HepG2 (cell line): ENCODE data around the gene FAM181A. TPM values are rescaled to one million over a fixed set of nuclear protein-coding genes. Genes with fewer than 3 reads are reported as not detected.

Experiments
- FOXP1 ChIP-seq, 2 experiments: fragments of 450-650 bp in 1 of 2; IDR thresholded peaks; 2 replicates each; pipeline ENCODE4 v1.6.1; 2017 to 2018; ENCODE audit warnings: antibody characterized with exemption in 1 of 2
- GPN1 ChIP-seq: sonication (generic); formaldehyde crosslinking; IDR thresholded peaks from 2 replicates; pipeline ENCODE4 v1.5.1; 2020; ENCODE audit warnings: missing genetic modification reagents, borderline replicate concordance
- HCFC1 ChIP-seq: fragments of 150-350 bp; IDR thresholded peaks from 2 replicates; pipeline ENCODE4 v1.6.1; 2014; ENCODE audit warnings: low read depth, low read length
- MAFF ChIP-seq: IDR thresholded peaks from 2 replicates; pipeline ENCODE4 v1.6.1; 2011; ENCODE audit warnings: low read depth, low read length, improper control_type of control experiment
- MATR3 ChIP-seq: sonication (generic); formaldehyde crosslinking; IDR thresholded peaks from 2 replicates; pipeline ENCODE4 v1.4.0; 2020; ENCODE audit warnings: missing genetic modification reagents
- POLR2AphosphoS5 ChIP-seq: IDR thresholded peaks from 2 replicates; pipeline ENCODE4 v1.6.1; 2012; ENCODE audit warnings: low read depth, low read length
- PPARG ChIP-seq: conservative IDR thresholded peaks from 2 replicates; pipeline ENCODE4 v1.6.1; 2016; ENCODE audit warnings: missing biosample characterization, missing genetic modification reagents
- TBL1XR1 ChIP-seq: fragments of 150-350 bp; IDR thresholded peaks from 2 replicates; pipeline ENCODE4 v1.6.1; 2014; ENCODE audit warnings: borderline replicate concordance, low read length; ENCODE audit not compliant: partially characterized antibody
- TOPORS ChIP-seq: sonication (generic); formaldehyde crosslinking; IDR thresholded peaks from 2 replicates; pipeline ENCODE4 v1.8.0; 2023; ENCODE audit warnings: mild to moderate bottlenecking, missing genetic modification reagents
- ZNF17 ChIP-seq: sonication (generic); formaldehyde crosslinking; IDR thresholded peaks from 2 replicates; pipeline ENCODE4 v1.5.0; 2020; ENCODE audit warnings: mild to moderate bottlenecking, missing genetic modification reagents
- ZNF550 ChIP-seq: sonication (generic); formaldehyde crosslinking; IDR thresholded peaks from 2 replicates; pipeline ENCODE4 v1.4.0; 2020; ENCODE audit warnings: mild to moderate bottlenecking, missing genetic modification reagents, borderline replicate concordance
- polyA plus RNA-seq, 8 experiments: library from polyadenylated mRNA; depleted of rRNA in 3 of 8; stranded (reverse) in 7 of 8; unstranded in 1 of 8; fragments of >200 nt; fragmentation: Illumina TruSeq in 4 of 8; extraction: Trizol in 4 of 8; gene quantifications; 2 replicates each; pipeline versions ENCODE4 v1.2.1 to v1.2.3, GENCODE V29; 2011 to 2016; ENCODE audit warnings: low read depth in 4 of 8, missing spikeins in 1 of 8, mixed read lengths in 1 of 8; ENCODE audit not compliant: insufficient read depth in 1 of 8
- total RNA-seq, 5 experiments: library from RNA; depleted of rRNA; stranded (reverse); fragments of >200 nt; fragmentation: Illumina TruSeq; extraction: Trizol; gene quantifications; 2 replicates each; pipeline ENCODE4 v1.2.3, GENCODE V29; 2016; ENCODE audit warnings: low read depth in 1 of 5
- TF ChIP-seq, protein P1 (sequence below): sonication (generic); formaldehyde crosslinking; IDR thresholded peaks from 2 replicates; pipeline ENCODE4 v1.8.0; 2022; ENCODE audit warnings: missing genetic modification reagents, mild to moderate bottlenecking, inconsistent platforms, borderline replicate concordance
- TF ChIP-seq, protein P2 (sequence below), 2 experiments: fragments of 450-650 bp in 1 of 2; sonication (generic) in 1 of 2; formaldehyde crosslinking in 1 of 2; IDR thresholded peaks; 2 replicates each; pipeline versions ENCODE4 v1.6.1 to v1.8.0; 2016 to 2022; ENCODE audit warnings: antibody characterized with exemption in 1 of 2, mild to moderate bottlenecking in 1 of 2, missing genetic modification reagents in 1 of 2
- TF ChIP-seq, protein P3 (sequence below): sonication (generic); formaldehyde crosslinking; IDR thresholded peaks from 2 replicates; pipeline ENCODE4 v1.8.1; 2022; ENCODE audit warnings: mild to moderate bottlenecking, missing genetic modification reagents
- TF ChIP-seq, protein P4 (sequence below): sonication (generic); formaldehyde crosslinking; IDR thresholded peaks from 2 replicates; pipeline ENCODE4 v1.4.0; 2020; ENCODE audit warnings: missing genetic modification reagents

FAM181A gene
- total and polyA plus RNA-seq, 2 of the 13 experiments (the other 11 are each of a cell fraction or from before 2014, with no cell fraction given), result 1.1 to 1.5 TPM

DNA sequence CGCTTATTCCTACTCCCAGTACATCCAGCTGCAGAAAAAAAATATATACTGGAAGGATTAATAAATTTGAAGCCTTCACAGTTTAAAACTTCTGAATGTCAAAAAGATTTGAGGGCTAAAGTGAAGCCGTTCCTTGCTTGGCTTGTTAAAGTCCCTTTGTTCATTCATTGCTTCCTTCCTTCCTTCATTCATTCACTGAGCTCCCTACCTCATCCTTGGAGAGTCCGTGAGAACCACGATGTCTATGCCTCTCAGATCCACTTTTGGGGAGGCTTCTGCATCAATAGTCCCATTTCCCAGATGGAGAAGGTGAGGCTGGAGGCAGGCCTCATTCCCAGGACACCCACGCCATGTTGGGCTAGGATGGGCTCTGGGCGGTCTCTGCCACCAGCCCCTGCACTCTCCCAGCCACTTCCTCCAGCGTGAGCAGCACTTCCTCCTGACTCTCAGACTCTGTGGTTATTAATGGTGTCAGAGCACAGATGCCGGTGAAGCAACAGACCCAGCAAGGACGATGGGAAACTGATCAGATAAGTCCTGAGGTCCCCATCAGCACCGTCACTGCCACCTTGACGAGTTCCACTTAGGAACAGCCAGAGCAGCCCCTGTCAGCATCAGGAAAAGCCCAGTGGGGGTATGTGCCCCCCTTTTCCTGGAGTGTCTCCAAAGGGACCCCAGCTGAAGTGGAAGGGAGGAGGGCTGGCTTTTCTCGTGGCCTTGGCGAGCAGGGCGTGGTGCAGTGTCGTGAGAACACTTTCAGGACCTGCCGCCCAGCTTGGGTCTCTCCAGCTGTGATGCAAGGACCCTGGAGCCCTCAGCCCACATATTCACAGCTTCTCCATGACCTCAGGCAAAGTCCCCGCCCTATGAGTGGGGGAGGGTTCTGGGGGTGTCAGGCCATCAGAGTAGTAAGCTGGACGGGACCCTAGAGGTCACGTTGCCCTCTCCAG is 28.0 kb downstream of the FAM181A start (continued):
- TF ChIP-seq, protein P1, sequence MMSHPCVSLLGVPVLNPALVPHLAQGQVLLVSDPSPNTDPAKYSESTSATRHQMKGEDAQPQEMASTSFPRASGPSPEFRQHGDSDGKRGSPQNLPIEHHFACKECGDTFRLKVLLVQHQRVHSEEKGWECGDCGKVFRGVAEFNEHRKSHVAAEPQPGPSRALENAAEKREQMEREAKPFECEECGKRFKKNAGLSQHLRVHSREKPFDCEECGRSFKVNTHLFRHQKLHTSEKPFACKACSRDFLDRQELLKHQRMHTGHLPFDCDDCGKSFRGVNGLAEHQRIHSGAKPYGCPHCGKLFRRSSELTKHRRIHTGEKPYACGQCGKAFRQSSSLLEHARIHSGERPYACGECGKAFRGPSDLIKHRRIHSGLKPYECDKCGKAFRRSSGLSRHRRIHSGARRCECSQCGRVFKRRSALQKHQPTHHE, result no peak
- no peak for TF ChIP-seq ZNF550 (CRISPR knock-in tag)
- no peak for TF ChIP-seq TBL1XR1
- no peak for TF ChIP-seq ZNF17 (CRISPR knock-in tag)
- no peak for TF ChIP-seq TOPORS (CRISPR knock-in tag)
- TF ChIP-seq PPARG (CRISPR knock-in tag), result no peak
- TF ChIP-seq, protein P2, sequence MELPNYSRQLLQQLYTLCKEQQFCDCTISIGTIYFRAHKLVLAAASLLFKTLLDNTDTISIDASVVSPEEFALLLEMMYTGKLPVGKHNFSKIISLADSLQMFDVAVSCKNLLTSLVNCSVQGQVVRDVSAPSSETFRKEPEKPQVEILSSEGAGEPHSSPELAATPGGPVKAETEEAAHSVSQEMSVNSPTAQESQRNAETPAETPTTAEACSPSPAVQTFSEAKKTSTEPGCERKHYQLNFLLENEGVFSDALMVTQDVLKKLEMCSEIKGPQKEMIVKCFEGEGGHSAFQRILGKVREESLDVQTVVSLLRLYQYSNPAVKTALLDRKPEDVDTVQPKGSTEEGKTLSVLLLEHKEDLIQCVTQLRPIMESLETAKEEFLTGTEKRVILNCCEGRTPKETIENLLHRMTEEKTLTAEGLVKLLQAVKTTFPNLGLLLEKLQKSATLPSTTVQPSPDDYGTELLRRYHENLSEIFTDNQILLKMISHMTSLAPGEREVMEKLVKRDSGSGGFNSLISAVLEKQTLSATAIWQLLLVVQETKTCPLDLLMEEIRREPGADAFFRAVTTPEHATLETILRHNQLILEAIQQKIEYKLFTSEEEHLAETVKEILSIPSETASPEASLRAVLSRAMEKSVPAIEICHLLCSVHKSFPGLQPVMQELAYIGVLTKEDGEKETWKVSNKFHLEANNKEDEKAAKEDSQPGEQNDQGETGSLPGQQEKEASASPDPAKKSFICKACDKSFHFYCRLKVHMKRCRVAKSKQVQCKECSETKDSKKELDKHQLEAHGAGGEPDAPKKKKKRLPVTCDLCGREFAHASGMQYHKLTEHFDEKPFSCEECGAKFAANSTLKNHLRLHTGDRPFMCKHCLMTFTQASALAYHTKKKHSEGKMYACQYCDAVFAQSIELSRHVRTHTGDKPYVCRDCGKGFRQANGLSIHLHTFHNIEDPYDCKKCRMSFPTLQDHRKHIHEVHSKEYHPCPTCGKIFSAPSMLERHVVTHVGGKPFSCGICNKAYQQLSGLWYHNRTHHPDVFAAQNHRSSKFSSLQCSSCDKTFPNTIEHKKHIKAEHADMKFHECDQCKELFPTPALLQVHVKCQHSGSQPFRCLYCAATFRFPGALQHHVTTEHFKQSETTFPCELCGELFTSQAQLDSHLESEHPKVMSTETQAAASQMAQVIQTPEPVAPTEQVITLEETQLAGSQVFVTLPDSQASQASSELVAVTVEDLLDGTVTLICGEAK (IDR thresholded peaks at IDR 0.05), result no peak
- TF ChIP-seq, protein P2 (CRISPR knock-in tag; IDR thresholded peaks at IDR 0.05), result no peak
- TF ChIP-seq, protein P3, sequence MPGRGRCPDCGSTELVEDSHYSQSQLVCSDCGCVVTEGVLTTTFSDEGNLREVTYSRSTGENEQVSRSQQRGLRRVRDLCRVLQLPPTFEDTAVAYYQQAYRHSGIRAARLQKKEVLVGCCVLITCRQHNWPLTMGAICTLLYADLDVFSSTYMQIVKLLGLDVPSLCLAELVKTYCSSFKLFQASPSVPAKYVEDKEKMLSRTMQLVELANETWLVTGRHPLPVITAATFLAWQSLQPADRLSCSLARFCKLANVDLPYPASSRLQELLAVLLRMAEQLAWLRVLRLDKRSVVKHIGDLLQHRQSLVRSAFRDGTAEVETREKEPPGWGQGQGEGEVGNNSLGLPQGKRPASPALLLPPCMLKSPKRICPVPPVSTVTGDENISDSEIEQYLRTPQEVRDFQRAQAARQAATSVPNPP (CRISPR knock-in tag), result no peak
- no peak for TF ChIP-seq MATR3 (CRISPR knock-in tag)
- no peak for TF ChIP-seq MAFF
- TF ChIP-seq, protein P4, sequence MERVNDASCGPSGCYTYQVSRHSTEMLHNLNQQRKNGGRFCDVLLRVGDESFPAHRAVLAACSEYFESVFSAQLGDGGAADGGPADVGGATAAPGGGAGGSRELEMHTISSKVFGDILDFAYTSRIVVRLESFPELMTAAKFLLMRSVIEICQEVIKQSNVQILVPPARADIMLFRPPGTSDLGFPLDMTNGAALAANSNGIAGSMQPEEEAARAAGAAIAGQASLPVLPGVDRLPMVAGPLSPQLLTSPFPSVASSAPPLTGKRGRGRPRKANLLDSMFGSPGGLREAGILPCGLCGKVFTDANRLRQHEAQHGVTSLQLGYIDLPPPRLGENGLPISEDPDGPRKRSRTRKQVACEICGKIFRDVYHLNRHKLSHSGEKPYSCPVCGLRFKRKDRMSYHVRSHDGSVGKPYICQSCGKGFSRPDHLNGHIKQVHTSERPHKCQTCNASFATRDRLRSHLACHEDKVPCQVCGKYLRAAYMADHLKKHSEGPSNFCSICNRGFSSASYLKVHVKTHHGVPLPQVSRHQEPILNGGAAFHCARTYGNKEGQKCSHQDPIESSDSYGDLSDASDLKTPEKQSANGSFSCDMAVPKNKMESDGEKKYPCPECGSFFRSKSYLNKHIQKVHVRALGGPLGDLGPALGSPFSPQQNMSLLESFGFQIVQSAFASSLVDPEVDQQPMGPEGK (CRISPR knock-in tag), result peak; percentile 29; the same call in 1 of the 2 replicates
- TF ChIP-seq HCFC1, result no peak
- no peak for TF ChIP-seq FOXP1 (IDR thresholded peaks at IDR 0.05)
- TF ChIP-seq FOXP1 (CRISPR knock-in tag; IDR thresholded peaks at IDR 0.05), result no peak
- TF ChIP-seq POLR2AphosphoS5, result no peak
- no peak for TF ChIP-seq GPN1 (CRISPR knock-in tag)
